ENCODE data around the gene CYSRT1. TPM values are rescaled to one million over a fixed set of nuclear protein-coding genes. Genes with fewer than 3 reads are reported as not detected.

The CYSRT1 gene
- total RNA-seq, 1 experiment from 2014 or later, result 1.3 TPM

GRCh38 chr9:137273611-137274320 is 48.8 kb downstream of the CYSRT1 start:
- POLR2A ChIA-PET (ENCODE audit: unreplicated experiment), result no interaction called here
- DNase-seq, result no peak
- H3K9me2 ChIP-seq (replicated peaks; ENCODE audit: low read length), result no peaks in the 10 kb centered on the region

GRCh38 chr9:137275203-137275587 is 50.2 kb downstream of the CYSRT1 start:
- Histone ChIP-seq H3K36me3 (ENCODE audit: low read depth, low read length) (no peaks in the 10 kb centered on the region), H4K20me1 (ENCODE audit: low read length) (no peaks in the 10 kb centered on the region), H3K9me2 (replicated peaks; ENCODE audit: low read length) (no peaks in the 10 kb centered on the region), H3K9ac (ENCODE audit: low read length) (no peak overlapping the region), H3K27me3 (ENCODE audit: low read length) (no peaks in the 10 kb centered on the region), H3K4me2 (ENCODE audit: low read length) (no peak overlapping the region), H2AFZ (ENCODE audit: low read length) (no peak overlapping the region), H3K79me2 (ENCODE audit: low read length) (peaks cover 19% of the 10 kb centered on the region), H3F3A (ENCODE audit: low read length, unreplicated experiment) (no peaks in the 10 kb centered on the region), H3K4me3 (ENCODE audit: low read length) (no peak overlapping the region), H3K9me3 (ENCODE audit: low read length) (no peaks in the 10 kb centered on the region), H3K4me1 (ENCODE audit: insufficient read depth, low read length) (peaks cover 17% of the 10 kb centered on the region), H3K27ac (ENCODE audit: low read length) (no peak overlapping the region)
- ChIA-PET POLR2A (ENCODE audit: unreplicated experiment) (no interaction called here), CTCF (no interaction called here)
- BruUV-seq (replicated peaks), result no TSS peak
- TF ChIP-seq CTCF (conservative IDR thresholded peaks at IDR 0.05; ENCODE audit: low read depth, low read length) (no peak), EZH2 (IDR thresholded peaks at IDR 0.05; ENCODE audit: low read length, unreplicated experiment) (no peak)
- DNase-seq (no peak), ATAC-seq (no peak)
- intact Hi-C loops (cut with micrococcal nuclease), result no loop called here

More at GRCh38 chr9:137273611-137274320, 48.8 kb downstream of the CYSRT1 start:
- no TSS peak for BruUV-seq (replicated peaks)
- Histone ChIP-seq H4K20me1 (ENCODE audit: low read length) (no peaks in the 10 kb centered on the region), H3K27me3 (ENCODE audit: low read length) (no peaks in the 10 kb centered on the region), H3K4me2 (ENCODE audit: low read length) (no peak overlapping the region), H3F3A (ENCODE audit: low read length, unreplicated experiment) (no peaks in the 10 kb centered on the region), H3K36me3 (ENCODE audit: low read depth, low read length) (no peaks in the 10 kb centered on the region), H3K4me3 (ENCODE audit: low read length) (no peak overlapping the region), H3K79me2 (ENCODE audit: low read length) (peaks cover 9% of the 10 kb centered on the region), H2AFZ (ENCODE audit: low read length) (no peak overlapping the region), H3K9me3 (ENCODE audit: low read length) (no peaks in the 10 kb centered on the region), H3K9ac (ENCODE audit: low read length) (no peak overlapping the region), H3K27ac (ENCODE audit: low read length) (no peak overlapping the region), H3K4me1 (ENCODE audit: insufficient read depth, low read length) (peaks cover 17% of the 10 kb centered on the region)
- ATAC-seq, result no peak
- intact Hi-C loops (cut with micrococcal nuclease), result no loop called here
- CTCF ChIA-PET, result interaction anchor here (0.5 kb wide), 1 partner anchor 25 kb away, joined by 6 read pairs; no protein-coding TSS in a partner anchor
- no peak for TF ChIP-seq EZH2phosphoT487 (IDR thresholded peaks at IDR 0.05; ENCODE audit: borderline replicate concordance, low read length)
- no peak for TF ChIP-seq EZH2 (IDR thresholded peaks at IDR 0.05; ENCODE audit: low read length, unreplicated experiment)
- no peak for TF ChIP-seq CTCF (conservative IDR thresholded peaks at IDR 0.05; ENCODE audit: low read depth, low read length)

Other genes with a start within 250 kb of the CYSRT1 start
- not detected in 2 replicates for gene PTGDS, start 247.7 kb upstream of the CYSRT1 start, total RNA-seq (2014; rRNA removed)
- gene LCNL1, start 242.2 kb upstream of the CYSRT1 start, total RNA-seq (2014; rRNA removed), result not detected in 2 replicates
- 113 and 137 TPM in 2 replicates for gene PAXX, start 232.8 kb upstream of the CYSRT1 start, total RNA-seq (2014; rRNA removed)
- gene CLIC3, start 228.6 kb upstream of the CYSRT1 start, total RNA-seq (2014; rRNA removed), result 1.4 and 4.3 TPM in 2 replicates
- 25.9 and 31.5 TPM in 2 replicates for gene ABCA2, start 196.9 kb upstream of the CYSRT1 start, total RNA-seq (2014; rRNA removed)
- not detected in 2 replicates for gene FUT7, start 193.1 kb upstream of the CYSRT1 start, total RNA-seq (2014; rRNA removed)
- 25.4 and 33.3 TPM in 2 replicates for gene NPDC1, start 179.0 kb upstream of the CYSRT1 start, total RNA-seq (2014; rRNA removed)
- gene ENTPD2, start 171.1 kb upstream of the CYSRT1 start, total RNA-seq (2014; rRNA removed), result 0.92 and 1.3 TPM in 2 replicates
- 98.4 and 134 TPM in 2 replicates for gene SAPCD2, start 154.6 kb upstream of the CYSRT1 start, total RNA-seq (2014; rRNA removed)
- gene UAP1L1, start 147.7 kb upstream of the CYSRT1 start, total RNA-seq (2014; rRNA removed), result 5.0 and 6.4 TPM in 2 replicates
- 65.5 and 71.6 TPM in 2 replicates for gene MAN1B1, start 138.2 kb upstream of the CYSRT1 start, total RNA-seq (2014; rRNA removed)
- 101 and 103 TPM in 2 replicates for gene DPP7, start 110.4 kb upstream of the CYSRT1 start, total RNA-seq (2014; rRNA removed)
- 0.11 TPM in 1 of 2 replicates, not detected in the other for gene GRIN1, start 86.0 kb upstream of the CYSRT1 start, total RNA-seq (2014; rRNA removed)
- gene LRRC26, start 55.1 kb upstream of the CYSRT1 start, total RNA-seq (2014; rRNA removed), result 0.40 and 2.0 TPM in 2 replicates
- gene TMEM210, start 53.1 kb upstream of the CYSRT1 start, total RNA-seq (2014; rRNA removed), result not detected in 2 replicates
- 21.6 and 30.2 TPM in 2 replicates for gene ANAPC2, start 36.6 kb upstream of the CYSRT1 start, total RNA-seq (2014; rRNA removed)
- 123 and 148 TPM in 2 replicates for gene SSNA1, start 36.5 kb upstream of the CYSRT1 start, total RNA-seq (2014; rRNA removed)
- 11.3 and 14.7 TPM in 2 replicates for gene TPRN, start 24.4 kb upstream of the CYSRT1 start, total RNA-seq (2014; rRNA removed)
- 31.3 and 36.4 TPM in 2 replicates for gene TMEM203, start 19.5 kb upstream of the CYSRT1 start, total RNA-seq (2014; rRNA removed)
- 21.5 and 25.7 TPM in 2 replicates for gene NDOR1, start 19.5 kb upstream of the CYSRT1 start, total RNA-seq (2014; rRNA removed)
- 1.7 and 2.8 TPM in 2 replicates for gene RNF208, start 2.9 kb upstream of the CYSRT1 start, total RNA-seq (2014; rRNA removed)
- gene RNF224, start 2.3 kb downstream of the CYSRT1 start, total RNA-seq (2014; rRNA removed), result 1.2 and 1.7 TPM in 2 replicates
- gene SLC34A3, start 5.7 kb downstream of the CYSRT1 start, total RNA-seq (2014; rRNA removed), result 1.0 and 1.5 TPM in 2 replicates
- 424 and 599 TPM in 2 replicates for gene TUBB4B, start 16.1 kb downstream of the CYSRT1 start, total RNA-seq (2014; rRNA removed)
- not detected in 2 replicates for gene STPG3, start 26.1 kb downstream of the CYSRT1 start, total RNA-seq (2014; rRNA removed)
- gene NELFB, start 30.2 kb downstream of the CYSRT1 start, total RNA-seq (2014; rRNA removed), result 50.7 and 69.5 TPM in 2 replicates
- gene TOR4A, start 52.6 kb downstream of the CYSRT1 start, total RNA-seq (2014; rRNA removed), result 28.9 and 32.7 TPM in 2 replicates
- 35.5 and 36.8 TPM in 2 replicates for gene NRARP, start 77.1 kb downstream of the CYSRT1 start, total RNA-seq (2014; rRNA removed)
- 1.9 and 3.1 TPM in 2 replicates for gene EXD3, start 198.0 kb downstream of the CYSRT1 start, total RNA-seq (2014; rRNA removed)
- gene NOXA1, start 198.2 kb downstream of the CYSRT1 start, total RNA-seq (2014; rRNA removed), result 0.51 and 1.6 TPM in 2 replicates
- gene ENTPD8, start 216.2 kb downstream of the CYSRT1 start, total RNA-seq (2014; rRNA removed), result 0.17 TPM in 1 of 2 replicates, not detected in the other
- 29.5 and 30.8 TPM in 2 replicates for gene NSMF, start 234.2 kb downstream of the CYSRT1 start, total RNA-seq (2014; rRNA removed)